ENCODE results near the gene ARF6.
"Not testable (repeated sequence)": the region's sequence is repeated elsewhere in the genome, so short reads cannot be mapped to it uniquely, and the experiment has no call there.

The ARF6 gene

GRCh38 chr14:49892636-49893308 is at the start of gene ARF6:
Gene ARF6, plus strand, starts transcription at chr14:49893082. Its CDS starts 655 bp downstream, at chr14:49893737.
- peak; percentile 97 for DNase-seq

GRCh38 chr14:49849213-49849847 is 43.6 kb upstream of the ARF6 start:
- DNase-seq = no peak

GRCh38 chr14:49851813-49852212 is 41.1 kb upstream of the ARF6 start:
- DNase-seq = no peak

- DNase-seq = peak; percentile 86
These were observed 40.4 kb upstream of the ARF6 start, which contains the start of gene NEMF for GRCh38 chr14:49852301-49853157. Gene NEMF, minus strand, starts transcription at chr14:49852788. Its CDS starts 35 bp downstream, at chr14:49852753.

- no peak for DNase-seq
These were observed 39.8 kb upstream of the ARF6 start for GRCh38 chr14:49853158-49853477.

GRCh38 chr14:49853572-49854375 is 39.1 kb upstream of the ARF6 start:
- DNase-seq = peak; percentile 73

- DNase-seq = no peak
These were observed 35.4 kb upstream of the ARF6 start for GRCh38 chr14:49857427-49858003.

GRCh38 chr14:49858383-49858782 is 34.5 kb upstream of the ARF6 start:
- DNase-seq = no peak

GRCh38 chr14:49860988-49861698 is 31.7 kb upstream of the ARF6 start:
- no peak for DNase-seq

GRCh38 chr14:49861699-49862088 is 31.2 kb upstream of the ARF6 start:
- DNase-seq = peak; percentile 73

- DNase-seq = peak; percentile 75
These were observed 30.7 kb upstream of the ARF6 start for GRCh38 chr14:49862089-49862673.

GRCh38 chr14:49863487-49864281 is 29.2 kb upstream of the ARF6 start:
- DNase-seq = no peak

- peak; percentile 54 for DNase-seq
These were observed 27.4 kb upstream of the ARF6 start for GRCh38 chr14:49865431-49865859.

- DNase-seq = peak; percentile 96
These were observed 24.8 kb upstream of the ARF6 start for GRCh38 chr14:49867831-49868719.

GRCh38 chr14:49868720-49869114 is 24.2 kb upstream of the ARF6 start:
- DNase-seq = no peak

- no peak for DNase-seq
These were observed 22.0 kb upstream of the ARF6 start for GRCh38 chr14:49870908-49871307.

- DNase-seq = not testable (repeated sequence)
These were observed 19.3 kb upstream of the ARF6 start for GRCh38 chr14:49873548-49873947.

- DNase-seq = no peak
These were observed 17.2 kb upstream of the ARF6 start for GRCh38 chr14:49875640-49876198.

GRCh38 chr14:49876563-49877127 is 16.2 kb upstream of the ARF6 start:
- no peak for DNase-seq

Measured in GDM1 (cell line).